Fibroblast of lung (primary cell): ENCODE data around the gene MATN4. TPM values are rescaled to one million over a fixed set of nuclear protein-coding genes. Genes with fewer than 3 reads are reported as not detected.

Source experiments
- DNase-seq, 2 donors: peaks; one replicate each; pipeline versions ENCODE4 v3.0.0 to v3.0.0-alpha.2; 2010; ENCODE audit warnings: low read depth in 2 of 2
- H2AFZ ChIP-seq: 2 replicates; pipeline ENCODE4 v1.5.1; 2012; ENCODE audit warnings: low read length, control low read depth, inconsistent platforms
- H3K27ac ChIP-seq: 2 replicates; pipeline ENCODE4 v1.5.1; 2011; ENCODE audit warnings: low read length, control low read depth; ENCODE audit not compliant: insufficient read depth
- H3K27me3 ChIP-seq: 2 replicates; pipeline ENCODE4 v1.5.1; 2011; ENCODE audit warnings: mild to moderate bottlenecking, low read length; ENCODE audit not compliant: control insufficient read depth, insufficient read depth
- H3K36me3 ChIP-seq: 2 replicates; pipeline ENCODE4 v1.5.1; 2011; ENCODE audit warnings: low read length; ENCODE audit not compliant: control insufficient read depth, insufficient read depth
- H3K4me1 ChIP-seq: 2 replicates; pipeline ENCODE4 v1.5.1; 2011; ENCODE audit warnings: low read length; ENCODE audit not compliant: control insufficient read depth, insufficient read depth; ENCODE audit errors: extremely low read depth
- H3K4me2 ChIP-seq: 2 replicates; pipeline ENCODE4 v1.5.1; 2011; ENCODE audit warnings: low read length, control low read depth; ENCODE audit not compliant: insufficient read depth; ENCODE audit errors: extremely low read depth
- H3K4me3 ChIP-seq, 4 experiments: fragments of 200-600 bp in 1 of 4; sonication (generic) in 1 of 4; replicated peaks in 1 of 4; 2 replicates each; pipeline ENCODE4 v1.5.1; 2011 to 2016; ENCODE audit warnings: low read length in 4 of 4, low read depth in 3 of 4, mild to moderate bottlenecking in 3 of 4, control low read depth in 2 of 4, inconsistent platforms in 1 of 4, mixed read lengths in 1 of 4; ENCODE audit not compliant: insufficient read depth in 1 of 4; ENCODE audit errors: control extremely low read depth in 1 of 4
- H3K79me2 ChIP-seq: 2 replicates; pipeline ENCODE4 v1.5.1; 2012; ENCODE audit warnings: mild to moderate bottlenecking, low read length, inconsistent platforms; ENCODE audit not compliant: control insufficient read depth, insufficient read depth
- H3K9ac ChIP-seq: 2 replicates; pipeline ENCODE4 v1.5.1; 2011; ENCODE audit warnings: mild to moderate bottlenecking, low read length, control low read depth; ENCODE audit not compliant: insufficient read depth
- H3K9me3 ChIP-seq: 2 replicates; pipeline ENCODE4 v1.5.1; 2012; ENCODE audit warnings: low read depth, low read length; ENCODE audit not compliant: control insufficient read depth, insufficient read depth
- H4K20me1 ChIP-seq: 2 replicates; pipeline ENCODE4 v1.5.1; 2011; ENCODE audit warnings: low read length; ENCODE audit not compliant: control insufficient read depth, insufficient read depth; ENCODE audit errors: extremely low read depth
- CTCF ChIP-seq, 2 donors: IDR thresholded peaks in 1 of 2; conservative IDR thresholded peaks in 1 of 2; 1 replicate in 1 of 2; 2 replicates in 1 of 2; pipeline ENCODE4 v1.5.1; 2011 to 2012; ENCODE audit warnings: low read length in 2 of 2, control low read depth in 1 of 2, inconsistent platforms in 1 of 2, low read depth in 1 of 2, mild to moderate bottlenecking in 1 of 2
- EZH2 ChIP-seq: IDR thresholded peaks from 2 replicates; pipeline ENCODE4 v1.5.1; 2012; ENCODE audit warnings: low read length, control low read depth, mild to moderate bottlenecking; ENCODE audit errors: missing control alignments
- polyA plus RNA-seq, 2 donors: library from polyadenylated mRNA; depleted of rRNA in 1 of 2; stranded (reverse) in 1 of 2; unstranded in 1 of 2; fragments of >200 nt; gene quantifications; 2 replicates each; pipeline ENCODE4 v1.2.1, GENCODE V29; 2011 to 2012; ENCODE audit warnings: missing spikeins in 1 of 2
- total RNA-seq: library from RNA; depleted of rRNA; stranded (reverse); fragments of >200 nt; gene quantifications from 2 replicates; pipeline ENCODE4 v1.2.1, GENCODE V29; 2014

MATN4 gene
- total and polyA plus RNA-seq, 2 donors (not counting 1 experiment from before 2014, with no cell fraction given), result under 0.01 to 0.06 TPM

DNA sequence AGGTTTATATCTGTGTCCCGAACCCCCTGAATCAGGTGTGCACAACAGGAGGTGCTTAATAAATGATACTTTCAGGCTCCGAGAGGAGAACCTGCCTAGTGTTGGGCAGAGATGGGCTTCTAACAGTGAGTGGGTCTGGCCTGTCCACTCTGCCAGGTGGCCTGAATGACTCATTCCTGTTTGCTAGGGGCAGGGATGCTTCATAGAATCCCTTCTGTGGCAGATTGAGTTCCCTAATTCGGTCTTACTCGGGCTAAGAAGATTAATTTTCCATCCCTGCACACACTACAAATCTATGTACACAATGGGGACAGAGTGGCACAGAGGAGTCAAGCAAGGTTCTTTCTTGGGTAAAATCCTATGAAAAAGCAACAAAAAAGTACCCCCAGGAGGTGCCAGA, 20.4 kb upstream of the MATN4 start:
- DNase-seq, result no peak
- no peak overlapping the region for H3K27ac ChIP-seq
- H3K4me1 ChIP-seq, result no peaks in the 10 kb centered on the region
- H3K36me3 ChIP-seq, result peaks cover 31% of the 10 kb centered on the region
- no peak overlapping the region for H3K9ac ChIP-seq
- no peak overlapping the region for H2AFZ ChIP-seq
- no peak overlapping the region for H3K4me3 ChIP-seq
- no peak overlapping the region for H3K4me2 ChIP-seq
- H3K27me3 ChIP-seq, result no peaks in the 10 kb centered on the region
- no peaks in the 10 kb centered on the region for H4K20me1 ChIP-seq
- no peaks in the 10 kb centered on the region for H3K9me3 ChIP-seq
- H3K79me2 ChIP-seq, result peaks cover 19% of the 10 kb centered on the region
- no peak for TF ChIP-seq EZH2
- TF ChIP-seq CTCF (conservative IDR thresholded peaks at IDR 0.05 in 1 of 2, IDR thresholded peaks at IDR 0.05 in 1 of 2; ENCODE audit: low read depth in 1 of 2, low read length in 2 of 2), result no peak

- Histone ChIP-seq H3K4me3 (no peak overlapping the region), H3K27me3 (no peaks in the 10 kb centered on the region), H3K4me1 (no peaks in the 10 kb centered on the region), H4K20me1 (no peaks in the 10 kb centered on the region), H3K9me3 (no peaks in the 10 kb centered on the region), H3K4me2 (no peak overlapping the region), H3K79me2 (peaks cover 10% of the 10 kb centered on the region), H3K9ac (no peak overlapping the region), H2AFZ (no peak overlapping the region), H3K27ac (no peak overlapping the region), H3K36me3 (peaks cover 21% of the 10 kb centered on the region)
- DNase-seq, result no peak
- no peak for TF ChIP-seq EZH2
- TF ChIP-seq CTCF (conservative IDR thresholded peaks at IDR 0.05 in 1 of 2, IDR thresholded peaks at IDR 0.05 in 1 of 2; ENCODE audit: low read depth in 1 of 2, low read length in 2 of 2), result no peak
These were observed 17.3 kb upstream of the MATN4 start for GRCh38 chr20:45325371-45325770.

DNA sequence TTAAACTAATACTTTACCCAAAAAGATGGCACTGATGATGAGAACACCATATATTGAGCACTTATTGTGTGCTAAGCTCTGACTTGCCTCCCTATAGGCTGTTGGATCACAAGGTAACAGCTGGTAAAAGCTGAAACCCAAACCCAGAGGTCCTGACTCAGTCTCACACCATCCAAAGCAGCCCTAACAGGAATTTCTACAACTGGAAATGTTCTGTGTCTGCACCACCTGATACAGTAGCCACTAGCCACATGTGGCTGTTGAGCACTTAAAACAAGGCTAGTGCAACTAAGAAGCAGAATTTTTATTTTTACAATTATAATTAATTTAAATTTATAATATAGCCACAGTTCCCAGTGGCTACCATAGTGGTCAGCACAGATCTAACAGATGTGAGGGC, 15.6 kb upstream of the MATN4 start:
- no peak overlapping the region for H3K9ac ChIP-seq
- no peaks in the 10 kb centered on the region for H4K20me1 ChIP-seq
- no peak overlapping the region for H3K4me3 ChIP-seq
- H3K4me2 ChIP-seq, result no peak overlapping the region
- no peaks in the 10 kb centered on the region for H3K27me3 ChIP-seq
- DNase-seq, result peak in 1 of 2 donors; percentile 38
- no peak overlapping the region for H2AFZ ChIP-seq
- no peak overlapping the region for H3K27ac ChIP-seq
- TF ChIP-seq CTCF (conservative IDR thresholded peaks at IDR 0.05 in 1 of 2, IDR thresholded peaks at IDR 0.05 in 1 of 2; ENCODE audit: low read depth in 1 of 2, low read length in 2 of 2) (no peak), EZH2 (no peak)
- peaks cover 3% of the 10 kb centered on the region for H3K79me2 ChIP-seq
- no peaks in the 10 kb centered on the region for H3K9me3 ChIP-seq
- peaks cover 12% of the 10 kb centered on the region for H3K36me3 ChIP-seq
- H3K4me1 ChIP-seq, result no peaks in the 10 kb centered on the region
